ENCODE results near the gene EXOC1. TPM values are rescaled to one million over a fixed set of nuclear protein-coding genes. Genes with fewer than 3 reads are reported as not detected.

EXOC1 gene
- total and polyA plus RNA-seq, 2 experiments from 2014 or later: 13.4 to 22.2 TPM

DNA sequence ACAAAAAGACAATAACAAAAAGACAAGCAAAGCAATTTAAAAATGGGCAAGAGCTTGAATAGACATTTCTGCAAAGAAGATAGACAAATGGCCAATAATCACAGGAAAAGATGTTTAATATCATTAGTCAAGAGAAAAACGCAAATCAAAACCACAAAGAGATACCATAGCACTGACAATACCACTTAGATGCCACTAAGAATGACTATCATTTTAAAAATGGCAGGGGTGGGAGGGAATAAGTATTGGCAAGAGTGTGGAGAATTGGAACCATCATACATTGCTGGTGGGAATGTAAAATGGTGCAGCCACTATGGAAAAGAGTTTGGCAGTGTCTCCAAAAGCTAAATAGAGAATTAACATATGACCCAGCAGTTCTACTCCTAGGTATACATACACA lies 15.1 kb upstream of the EXOC1 start:
- DNase-seq (ENCODE audit: low spot score) (no peak), ATAC-seq (no peak)
- Histone ChIP-seq H3K4me2 (no peak overlapping the region), H3K9me2 (ENCODE audit: insufficient read depth) (peaks cover 2% of the 10 kb centered on the region; the same call in 1 of the 2 replicates), H3K4me3 (no peak overlapping the region), H3F3A (replicated peaks; ENCODE audit: low read depth) (no peaks in the 10 kb centered on the region), H3K36me3 (ENCODE audit: insufficient read depth) (no peaks in the 10 kb centered on the region), H3K27me3 (ENCODE audit: insufficient read depth) (no peaks in the 10 kb centered on the region), H3K27ac (ENCODE audit: low read depth) (no peak overlapping the region), H3K4me1 (ENCODE audit: insufficient read depth) (peaks cover 10% of the 10 kb centered on the region; the same call in 1 of the 2 replicates), H3K79me2 (replicated peaks; ENCODE audit: insufficient read depth) (no peaks in the 10 kb centered on the region), H2AFZ (no peak overlapping the region), H4K20me1 (replicated peaks; ENCODE audit: insufficient read depth) (no peaks in the 10 kb centered on the region)
- Mint-ChIP-seq H3K9me3 (peaks cover 21% of the 10 kb centered on the region), H3K4me3 (no peak overlapping the region), H3K27me3 (ENCODE audit: insufficient read depth, low read depth, poor library complexity) (no peaks in the 10 kb centered on the region), H3K4me1 (peaks cover 8% of the 10 kb centered on the region), H3K36me3 (ENCODE audit: low read depth) (peaks cover 15% of the 10 kb centered on the region; the same call in 2 of the 3 replicates), H3K27ac (no peak overlapping the region)
- TF ChIP-seq ETS1 (IDR thresholded peaks at IDR 0.05) (no peak), STAT1 (IDR thresholded peaks at IDR 0.05; ENCODE audit: unreplicated experiment) (no peak)

- no peak for ATAC-seq
- Histone ChIP-seq H4K20me1 (replicated peaks; ENCODE audit: insufficient read depth) (no peaks in the 10 kb centered on the region), H3K36me3 (ENCODE audit: insufficient read depth) (no peaks in the 10 kb centered on the region), H3K4me1 (ENCODE audit: insufficient read depth) (peaks cover 10% of the 10 kb centered on the region; the same call in 1 of the 2 replicates), H3K79me2 (replicated peaks; ENCODE audit: insufficient read depth) (no peaks in the 10 kb centered on the region), H3K27me3 (ENCODE audit: insufficient read depth) (no peaks in the 10 kb centered on the region), H3F3A (replicated peaks; ENCODE audit: low read depth) (no peaks in the 10 kb centered on the region), H2AFZ (no peak overlapping the region), H3K4me2 (no peak overlapping the region), H3K27ac (ENCODE audit: low read depth) (no peak overlapping the region), H3K9me2 (ENCODE audit: insufficient read depth) (peaks cover 2% of the 10 kb centered on the region; the same call in 1 of the 2 replicates), H3K4me3 (no peak overlapping the region)
- H3K9me3 Mint-ChIP-seq: peaks cover 21% of the 10 kb centered on the region
- H3K27me3 Mint-ChIP-seq (ENCODE audit: insufficient read depth, low read depth, poor library complexity): no peaks in the 10 kb centered on the region
- peaks cover 8% of the 10 kb centered on the region for H3K4me1 Mint-ChIP-seq
- DNase-seq (ENCODE audit: low spot score): no peak
- peaks cover 15% of the 10 kb centered on the region; the same call in 2 of the 3 replicates for H3K36me3 Mint-ChIP-seq (ENCODE audit: low read depth)
- H3K4me3 Mint-ChIP-seq: no peak overlapping the region
- H3K27ac Mint-ChIP-seq: no peak overlapping the region
- TF ChIP-seq REST (IDR thresholded peaks at IDR 0.05; ENCODE audit: unreplicated experiment): no peak
- no peak for TF ChIP-seq EZH2phosphoT487 (IDR thresholded peaks at IDR 0.05; ENCODE audit: unreplicated experiment)
- TF ChIP-seq CTCF (conservative IDR thresholded peaks at IDR 0.05; ENCODE audit: low read depth in 2 of 2): no peak
- TF ChIP-seq EZH2 (IDR thresholded peaks at IDR 0.05; ENCODE audit: low read depth, unreplicated experiment): no peak
- TF ChIP-seq ZNF114 (CRISPR knock-in tag; IDR thresholded peaks at IDR 0.05): no peak
- TF ChIP-seq NANOG (IDR thresholded peaks at IDR 0.05; ENCODE audit: borderline replicate concordance): no peak
- no peak for TF ChIP-seq ZNF462 (CRISPR knock-in tag; IDR thresholded peaks at IDR 0.05)
These were observed 14.5 kb upstream of the EXOC1 start for GRCh38 chr4:55838952-55839351.
